GM21447 (cell line): ENCODE data around the gene ACTL8.

Source experiments
- ATAC-seq: cut with Tn5 transposase; IDR thresholded peaks from one replicate; pipeline ENCODE4 v1.9.1; 2021; ENCODE audit not compliant: unreplicated experiment

ACTL8 gene

DNA sequence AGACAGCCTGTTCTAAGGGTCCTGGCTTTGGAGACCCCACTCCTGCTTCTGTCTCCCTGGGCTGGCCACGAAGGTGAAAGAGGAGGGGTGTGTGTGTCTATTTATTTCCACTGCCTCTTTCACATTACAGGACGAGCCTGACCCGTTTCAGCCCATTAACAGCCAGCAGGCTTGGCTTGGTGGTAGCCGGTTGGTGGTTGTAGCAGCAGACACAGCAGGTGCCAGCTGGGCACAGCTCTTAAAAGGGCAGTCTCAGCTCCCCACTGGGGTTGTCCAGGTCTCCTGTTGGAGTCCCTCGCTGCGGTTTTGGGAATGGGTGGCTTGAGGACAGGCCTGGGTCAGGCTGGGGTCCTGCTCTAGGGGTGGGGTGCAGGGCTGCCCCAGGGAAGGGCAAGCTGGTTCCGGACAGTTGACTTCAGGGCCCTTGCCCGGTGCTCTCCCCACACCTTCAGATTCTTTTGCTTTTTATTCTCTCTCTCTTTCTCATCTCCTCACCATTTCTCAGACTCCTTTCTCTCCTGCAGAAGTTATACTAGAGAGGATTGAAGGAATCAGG lies 84.6 kb downstream of the ACTL8 start:
- ATAC-seq: no peak

GRCh38 chr1:17841944-17842343 lies 86.8 kb downstream of the ACTL8 start:
- no peak for ATAC-seq

DNA sequence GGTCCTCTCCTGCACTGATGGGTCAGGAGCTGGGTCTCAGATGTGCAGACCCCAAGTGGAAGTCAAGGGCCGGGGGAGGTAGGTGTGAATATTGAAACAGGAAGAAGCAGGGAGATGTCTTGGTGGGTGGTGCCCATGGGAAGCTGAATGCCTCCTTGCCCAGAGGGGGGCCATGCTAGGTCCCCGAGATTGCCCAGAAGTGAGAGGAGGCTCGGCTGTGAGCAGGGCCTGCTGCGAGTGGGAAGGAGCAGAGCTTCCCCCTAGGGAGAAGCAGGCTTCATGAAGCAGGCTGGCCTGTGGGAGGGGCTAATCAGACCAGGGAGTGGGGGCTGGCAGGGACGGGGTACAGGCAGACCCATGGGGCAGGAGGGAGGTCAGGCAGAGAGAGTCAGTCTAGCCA lies 87.6 kb downstream of the ACTL8 start:
- no peak for ATAC-seq

GRCh38 chr1:17844185-17844826 lies 89.2 kb downstream of the ACTL8 start:
- ATAC-seq: no peak

GRCh38 chr1:17845583-17845982 lies 90.5 kb downstream of the ACTL8 start:
- no peak for ATAC-seq

DNA sequence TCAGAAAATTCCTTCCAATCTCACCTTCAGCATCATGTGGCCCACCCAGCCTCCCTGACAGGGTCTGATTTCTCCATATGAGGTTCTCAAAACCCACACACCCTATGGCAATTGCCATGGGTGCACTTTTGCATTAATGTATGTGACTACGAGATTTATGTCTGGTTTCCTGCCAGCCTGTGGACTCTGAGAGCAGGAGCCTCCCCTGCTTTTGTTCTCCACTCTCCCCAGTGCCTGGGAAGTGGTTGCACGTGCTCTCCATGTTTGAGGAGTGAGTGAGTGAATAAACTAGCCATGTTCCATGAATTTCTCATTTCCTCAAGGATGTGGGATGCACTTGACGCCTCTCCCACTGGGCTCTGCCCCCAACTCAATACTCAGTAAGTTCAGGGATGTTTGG lies 91.2 kb downstream of the ACTL8 start:
- ATAC-seq: no peak

DNA sequence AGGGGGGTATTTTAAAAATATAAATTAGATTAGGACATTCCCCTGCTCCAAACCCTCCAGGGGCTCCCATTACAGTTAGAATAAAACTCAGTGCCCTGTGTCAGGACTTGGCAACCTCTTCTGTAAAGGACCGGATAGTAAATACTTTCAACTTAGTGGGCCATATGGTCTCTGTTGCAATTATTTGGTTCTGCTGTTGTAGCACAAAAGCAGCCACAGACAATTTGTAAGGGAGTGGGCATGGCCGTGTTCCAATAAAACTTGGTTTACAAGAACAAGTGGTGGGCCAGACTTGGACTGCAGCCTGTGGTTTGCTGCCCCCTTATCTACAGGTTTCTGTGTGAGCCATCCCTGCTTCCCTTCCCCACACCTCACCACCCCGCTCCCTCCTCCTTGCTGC lies 92.0 kb downstream of the ACTL8 start:
- ATAC-seq: no peak

DNA sequence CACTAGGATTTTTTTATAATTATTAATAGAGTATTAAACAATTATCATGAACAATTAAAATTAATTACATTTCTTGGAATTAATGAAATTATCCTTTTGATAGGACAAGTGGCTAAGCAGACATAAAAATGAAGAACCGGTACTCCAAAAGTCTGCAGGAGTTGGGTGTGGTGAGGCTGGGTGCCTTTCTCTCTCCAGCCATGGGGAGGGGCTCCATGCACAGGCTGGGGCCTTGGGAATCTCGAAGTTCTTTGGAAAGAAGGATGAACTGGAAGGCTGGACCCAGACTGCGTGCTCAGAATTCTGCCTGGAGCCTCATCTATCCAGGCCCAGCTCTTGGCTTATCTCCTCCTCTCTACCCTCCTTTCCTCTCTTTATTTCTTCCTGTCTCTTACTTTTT lies 94.1 kb downstream of the ACTL8 start:
- no peak for ATAC-seq

GRCh38 chr1:17851056-17851455 lies 95.9 kb downstream of the ACTL8 start:
- ATAC-seq: no peak

DNA sequence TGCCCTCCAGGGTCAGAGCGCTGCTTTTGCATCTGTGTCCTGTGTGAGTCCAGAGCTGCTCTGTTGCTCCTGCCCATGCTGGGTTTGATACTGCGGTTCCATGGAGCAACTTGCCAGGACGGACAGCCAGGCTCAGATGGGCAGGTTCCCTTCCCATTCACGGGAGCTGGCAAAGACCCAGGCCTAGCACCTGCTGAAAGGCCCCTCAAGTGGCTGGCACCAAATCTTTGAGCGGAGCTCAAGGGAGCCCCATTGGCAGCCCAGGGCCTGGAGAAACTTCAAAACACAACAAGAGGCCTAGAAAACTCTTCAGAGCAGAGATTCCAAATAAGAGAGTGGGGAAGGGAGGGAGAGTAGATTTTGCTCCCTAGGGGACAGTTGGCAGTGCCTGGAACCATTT lies 97.2 kb downstream of the ACTL8 start:
- ATAC-seq: no peak

- ATAC-seq: no peak
These were observed 98.3 kb downstream of the ACTL8 start for GRCh38 chr1:17853241-17853935.

DNA sequence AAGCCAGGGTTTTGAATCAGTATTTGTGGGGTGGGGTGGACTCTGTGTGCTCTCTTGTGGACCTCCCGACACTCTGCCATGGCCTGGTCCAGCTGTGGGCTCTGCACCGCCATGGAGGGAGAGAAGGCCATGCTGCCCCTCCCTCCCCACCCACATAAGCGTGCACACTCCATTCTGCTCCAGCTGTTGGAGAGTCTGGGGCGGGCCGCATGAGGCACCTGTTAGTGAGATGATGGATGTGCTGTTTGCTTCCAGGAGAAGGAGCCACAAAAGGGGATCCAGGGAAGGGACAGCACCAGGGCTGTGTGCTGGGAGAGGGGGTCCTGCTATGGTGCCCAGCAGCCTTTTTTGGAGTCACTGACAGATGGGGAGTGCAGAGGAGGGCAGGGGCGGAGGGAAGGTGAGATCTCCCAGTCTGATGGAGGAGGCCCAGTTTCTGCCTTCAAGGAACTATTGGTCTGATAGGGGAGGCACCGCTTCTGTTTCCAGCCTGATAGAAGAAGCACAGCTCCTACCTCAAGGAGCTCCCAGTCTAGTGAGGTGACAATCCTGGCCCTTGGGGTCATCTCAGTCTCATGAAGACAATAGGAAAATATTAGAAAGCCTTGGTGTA lies 101.5 kb downstream of the ACTL8 start:
- ATAC-seq: no peak

DNA sequence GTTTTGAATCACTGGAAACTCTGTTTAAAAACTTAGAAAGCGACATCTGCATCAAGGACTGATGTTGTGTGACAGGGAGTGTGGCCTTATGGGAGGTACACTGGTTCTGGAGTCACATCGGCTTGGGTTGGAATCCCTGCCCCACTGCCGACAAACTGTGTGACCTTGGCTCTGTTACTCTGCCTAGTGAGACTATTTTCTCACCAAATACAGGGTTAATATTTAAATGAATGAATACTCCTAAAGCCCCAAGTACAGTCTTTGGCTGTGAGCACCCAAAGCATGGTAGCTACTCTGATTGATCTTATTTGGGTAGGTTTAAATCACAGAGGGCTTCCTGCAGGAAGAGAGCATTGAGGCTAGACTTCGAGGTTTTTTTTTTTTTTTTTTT lies 102.0 kb downstream of the ACTL8 start:
- no peak for ATAC-seq

DNA sequence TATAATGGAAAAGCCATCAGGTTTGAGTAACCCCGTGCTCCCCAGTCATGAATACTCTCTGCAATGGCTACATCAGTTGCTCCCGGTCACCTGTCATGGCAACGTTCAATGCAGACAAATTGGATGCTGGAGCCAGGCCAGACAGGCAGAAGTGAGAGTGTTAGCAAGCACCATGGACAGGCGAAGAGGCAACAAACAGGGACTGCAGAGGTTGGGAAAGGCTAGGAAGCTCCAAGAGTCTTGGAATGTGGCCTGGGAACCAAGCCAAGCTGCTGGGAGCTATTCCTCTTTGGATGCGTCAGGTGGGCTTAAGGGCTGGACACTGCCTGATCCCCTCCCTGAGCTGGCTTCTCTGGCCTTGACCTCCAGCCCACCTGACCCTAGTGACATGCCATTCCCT lies 102.9 kb downstream of the ACTL8 start:
- ATAC-seq: no peak

GRCh38 chr1:17860812-17861211 lies 105.7 kb downstream of the ACTL8 start:
- no peak for ATAC-seq

GRCh38 chr1:17861685-17862084 lies 106.6 kb downstream of the ACTL8 start:
- ATAC-seq: no peak

DNA sequence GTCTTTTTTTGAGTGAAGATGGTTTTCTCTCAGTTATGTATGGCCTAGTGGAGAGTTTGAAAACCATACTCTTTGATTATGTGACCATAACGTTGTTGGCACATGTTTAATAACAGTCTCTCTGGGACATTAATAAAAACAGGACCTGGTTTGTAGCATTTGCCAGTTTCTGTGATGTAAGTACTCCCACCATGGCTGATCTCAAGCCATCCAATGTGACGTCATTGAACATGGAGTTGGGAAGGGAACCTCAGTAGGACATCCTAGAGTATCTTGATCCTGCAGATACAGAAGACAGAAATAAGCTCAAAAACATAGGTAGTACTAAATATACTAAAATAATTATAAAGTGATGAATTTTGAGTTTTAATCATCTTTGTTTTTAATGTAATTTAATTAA lies 107.0 kb downstream of the ACTL8 start:
- no peak for ATAC-seq

GRCh38 chr1:17865912-17866739 lies 111.0 kb downstream of the ACTL8 start:
- ATAC-seq: no peak

- no peak for ATAC-seq
These were observed 111.6 kb downstream of the ACTL8 start for GRCh38 chr1:17866740-17867029.

DNA sequence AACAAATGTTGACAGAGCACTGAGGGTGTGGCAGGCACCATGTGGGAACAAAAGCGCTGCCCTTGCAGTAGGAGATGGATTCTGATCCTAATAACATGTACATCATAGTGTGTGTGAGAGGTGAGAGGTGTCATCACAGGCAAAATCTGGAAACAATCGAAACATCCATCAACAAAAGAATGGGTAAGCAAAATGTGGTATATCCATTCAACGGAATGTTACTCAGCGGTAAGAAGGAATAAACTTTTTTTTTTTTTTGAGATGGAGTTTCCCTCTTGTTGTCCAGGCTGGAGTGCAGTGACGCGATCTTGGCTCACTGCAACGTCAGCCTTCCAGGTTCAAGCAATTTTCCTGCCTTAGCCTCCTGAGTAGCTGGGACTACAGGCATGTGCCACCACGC lies 112.3 kb downstream of the ACTL8 start:
- no peak for ATAC-seq

DNA sequence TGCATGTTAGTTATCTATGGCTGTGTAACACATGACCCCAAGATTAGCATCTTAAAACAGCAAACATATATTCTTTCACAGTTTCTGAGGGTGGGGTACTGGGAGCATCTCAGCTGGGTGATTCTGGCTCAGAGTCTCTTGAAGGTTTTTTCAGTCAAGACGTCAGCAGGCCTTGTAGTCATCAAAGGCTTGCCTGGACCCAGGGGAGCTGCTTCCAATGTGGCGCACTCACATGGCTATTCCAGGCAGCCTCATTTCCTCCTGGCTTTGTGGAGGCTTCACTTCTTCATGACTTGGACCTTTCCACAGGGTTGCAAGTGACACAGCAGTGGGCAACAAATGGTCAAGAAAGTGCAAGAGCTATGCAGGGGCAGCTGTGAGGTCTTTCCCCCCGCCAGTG lies 114.7 kb downstream of the ACTL8 start:
- no peak for ATAC-seq

DNA sequence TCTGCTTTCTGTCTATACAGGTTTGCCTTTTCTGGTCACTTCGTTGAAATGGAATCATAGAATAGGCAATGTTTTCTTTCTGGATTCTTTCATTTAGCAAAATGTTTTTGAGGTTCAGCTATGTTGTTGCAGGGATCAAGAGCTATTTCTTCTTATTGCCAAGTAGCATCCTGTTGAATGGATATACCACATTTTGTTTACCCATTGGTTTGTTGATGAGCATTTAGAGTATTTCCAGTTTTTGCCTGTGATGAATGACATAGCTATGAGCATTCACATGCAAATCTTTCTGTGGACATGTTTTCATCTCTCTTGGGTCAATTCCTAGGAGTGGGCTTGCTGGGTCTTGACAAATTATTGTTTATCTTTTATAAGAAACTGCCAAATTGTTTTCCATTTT lies 115.5 kb downstream of the ACTL8 start:
- no peak for ATAC-seq
